Keratinocyte (primary cell): Measurements from ENCODE around the gene RAI1. TPM values are rescaled to one million over a fixed set of nuclear protein-coding genes. Genes with fewer than 3 reads are reported as not detected.

Experiments used
- DNase-seq: peaks from one replicate; pipeline ENCODE4 v3.0.0-alpha.2; 2011; ENCODE audit warnings: low read depth, missing footprints, low spot score
- FAIRE-seq: peaks from 2 replicates; lab custom pipeline; 2011; peaks lifted over from hg19 to GRCh38; lab: Jason Lieb, UNC
- H2AFZ ChIP-seq: 2 replicates; pipeline ENCODE4 v1.6.0; 2012; ENCODE audit warnings: low read length, control low read depth, inconsistent platforms; ENCODE audit not compliant: control insufficient read depth
- H3K27ac ChIP-seq: 2 replicates; pipeline ENCODE4 v1.5.1; 2011; ENCODE audit warnings: low read length; ENCODE audit not compliant: control insufficient read depth, insufficient read depth
- H3K27me3 ChIP-seq: 3 replicates; pipeline ENCODE4 v1.6.0; 2011; ENCODE audit warnings: low read length; ENCODE audit not compliant: control insufficient read depth, insufficient read depth; ENCODE audit errors: extremely low read depth
- H3K36me3 ChIP-seq, 2 experiments: 2 replicates in 1 of 2; 3 replicates in 1 of 2; pipeline ENCODE4 v1.5.1; 2011; ENCODE audit warnings: low read length in 2 of 2, mild to moderate bottlenecking in 1 of 2; ENCODE audit not compliant: control insufficient read depth in 2 of 2, insufficient read depth in 2 of 2; ENCODE audit errors: extremely low read depth in 1 of 2
- H3K4me1 ChIP-seq: 3 replicates; pipeline ENCODE4 v1.5.1; 2011; ENCODE audit warnings: low read length; ENCODE audit not compliant: control insufficient read depth, insufficient read depth; ENCODE audit errors: extremely low read depth
- H3K4me2 ChIP-seq: 3 replicates; pipeline ENCODE4 v1.6.0; 2011; ENCODE audit warnings: low read depth, low read length; ENCODE audit not compliant: control insufficient read depth, insufficient read depth; ENCODE audit errors: extremely low read depth
- H3K4me3 ChIP-seq, 3 experiments: fragments of 200-600 bp in 1 of 3; sonication (generic) in 1 of 3; 2 replicates in 2 of 3; 3 replicates in 1 of 3; pipeline ENCODE4 v1.5.1; 2011 to 2016; ENCODE audit warnings: low read length in 3 of 3, mild to moderate bottlenecking in 3 of 3, control low read depth in 2 of 3, inconsistent platforms in 1 of 3, low read depth in 1 of 3, mixed read lengths in 1 of 3, mixed run types in 1 of 3, moderate library complexity in 1 of 3; ENCODE audit not compliant: control insufficient read depth in 2 of 3, insufficient read depth in 2 of 3; ENCODE audit errors: extremely low read depth in 1 of 3
- H3K79me2 ChIP-seq: 2 replicates; pipeline ENCODE4 v1.6.0; 2012; ENCODE audit warnings: low read length; ENCODE audit not compliant: control insufficient read depth, insufficient read depth
- H3K9ac ChIP-seq: 3 replicates; pipeline ENCODE4 v1.6.0; 2011; ENCODE audit warnings: low read length; ENCODE audit not compliant: control insufficient read depth, insufficient read depth; ENCODE audit errors: extremely low read depth
- H3K9me1 ChIP-seq: 3 replicates; pipeline ENCODE4 v1.6.0; 2011; ENCODE audit warnings: low read length; ENCODE audit not compliant: control insufficient read depth, insufficient read depth; ENCODE audit errors: extremely low read depth
- H3K9me3 ChIP-seq: 2 replicates; pipeline ENCODE4 v1.5.1; 2012; ENCODE audit warnings: low read depth, low read length; ENCODE audit not compliant: control insufficient read depth
- H4K20me1 ChIP-seq: 3 replicates; pipeline ENCODE4 v1.6.0; 2011; ENCODE audit warnings: low read length; ENCODE audit not compliant: control insufficient read depth, insufficient read depth; ENCODE audit errors: extremely low read depth
- CTCF ChIP-seq, 3 experiments: IDR thresholded peaks in 1 of 3; conservative IDR thresholded peaks in 1 of 3; optimal IDR thresholded peaks in 1 of 3; 2 replicates in 2 of 3; 3 replicates in 1 of 3; pipeline versions ENCODE3 to v1.5.1; 2011; ENCODE audit warnings: low read length in 3 of 3, mild to moderate bottlenecking in 3 of 3, moderate library complexity in 2 of 3, control low read depth in 1 of 3, inconsistent platforms in 1 of 3; ENCODE audit not compliant: insufficient read depth in 2 of 3; ENCODE audit errors: extremely low read depth in 1 of 3
- EZH2 ChIP-seq: IDR thresholded peaks from one replicate; pipeline ENCODE4 v1.6.1; 2012; ENCODE audit warnings: inconsistent platforms, mild to moderate bottlenecking, low read length, moderate library complexity
- dilution Hi-C: fragments of 300-500 bp; cut with MboI; formaldehyde crosslinking; loops from one replicate; pipeline ENCODE4 v1.7.0; 2020; ENCODE audit warnings: low sequenced_read_pairs; ENCODE audit not compliant: extremely low pct_ligation_motif_present
- polyA plus RNA-seq, 5 experiments: library from polyadenylated mRNA; depleted of rRNA in 3 of 5; stranded (reverse) in 3 of 5; stranded (forward) in 1 of 5; unstranded in 1 of 5; fragments of >200 nt; gene quantifications; 1 replicate in 1 of 5; 2 replicates in 3 of 5; 3 replicates in 1 of 5; pipeline versions ENCODE4 v1.2.1 to v1.2.3, GENCODE V29; 2011 to 2012; ENCODE audit warnings: missing spikeins in 2 of 5, low read depth in 1 of 5, low replicate concordance in 1 of 5

Gene RAI1
- polyA plus RNA-seq, 1 donor (not counting 4 experiments of a cell fraction or from before 2014, with no cell fraction given), result 2.6 TPM

GRCh38 chr17:17728550-17729251, 47.4 kb downstream of the RAI1 start:
- Histone ChIP-seq H3K4me3 (no peak overlapping the region), H4K20me1 (peaks cover 42% of the 10 kb centered on the region), H3K4me1 (peaks cover 37% of the 10 kb centered on the region), H3K4me2 (peak overlapping the region; percentile 34), H3K9me1 (peaks cover 10% of the 10 kb centered on the region), H3K9me3 (no peaks in the 10 kb centered on the region), H3K27me3 (no peaks in the 10 kb centered on the region), H3K9ac (peak overlapping the region; percentile 20), H3K79me2 (peaks cover 66% of the 10 kb centered on the region), H3K27ac (no peak overlapping the region), H3K36me3 (peaks cover 5% of the 10 kb centered on the region in 2 experiments), H2AFZ (no peak overlapping the region)
- FAIRE-seq (peak; percentile 51), DNase-seq (peak; percentile 48)
- TF ChIP-seq CTCF (optimal IDR thresholded peaks at IDR 0.05 in 1 of 3, IDR thresholded peaks at IDR 0.05 in 1 of 3, conservative IDR thresholded peaks at IDR 0.05 in 1 of 3; ENCODE audit: extremely low read depth in 1 of 3, insufficient read depth in 2 of 3, low read length in 3 of 3) (no peak), EZH2 (no peak)
- dilution Hi-C loops, result no loop called here

GRCh38 chr17:17729620-17730249, 48.5 kb downstream of the RAI1 start:
- Histone ChIP-seq H3K27ac (no peak overlapping the region), H3K4me1 (peaks cover 37% of the 10 kb centered on the region), H4K20me1 (peaks cover 42% of the 10 kb centered on the region), H3K27me3 (no peaks in the 10 kb centered on the region), H3K9ac (no peak overlapping the region), H3K4me2 (no peak overlapping the region), H3K9me1 (peaks cover 10% of the 10 kb centered on the region), H3K36me3 (peaks cover 5 to 6% of the 10 kb centered on the region in 2 experiments), H3K9me3 (no peaks in the 10 kb centered on the region), H3K79me2 (peaks cover 74% of the 10 kb centered on the region), H2AFZ (no peak overlapping the region), H3K4me3 (no peak overlapping the region)
- TF ChIP-seq CTCF (optimal IDR thresholded peaks at IDR 0.05 in 1 of 3, IDR thresholded peaks at IDR 0.05 in 1 of 3, conservative IDR thresholded peaks at IDR 0.05 in 1 of 3; ENCODE audit: extremely low read depth in 1 of 3, insufficient read depth in 2 of 3, low read length in 3 of 3), result peak; percentile 73 to 88 (median 74)
- TF ChIP-seq EZH2, result no peak
- DNase-seq (no peak), FAIRE-seq (peak; percentile 69)
- dilution Hi-C loops, result no loop called here
